Measurements from ENCODE around the gene MAEA. TPM values are rescaled to one million over a fixed set of nuclear protein-coding genes. Genes with fewer than 3 reads are reported as not detected.

The MAEA gene
- total and polyA plus RNA-seq, 4 donors = 20.9 to 33.9 (median 29.8) TPM

GRCh38 chr4:1315836-1316536 is 26.3 kb downstream of the MAEA start:
- WGBS = 92% methylated on average over 27 of the region's 27 CpGs
- H3K36me3 ChIP-seq (ENCODE audit: control insufficient read depth in 4 of 4, insufficient read depth in 3 of 4, low read depth in 1 of 4, low read length in 3 of 4) = peaks cover 11 to 49% (median 30%) of the 10 kb centered on the region in 4 donors

GRCh38 chr4:1316537-1317168 is 27.0 kb downstream of the MAEA start:
- WGBS = 89% methylated on average over 16 of the region's 16 CpGs
- Histone ChIP-seq H3K4me1 (ENCODE audit: control insufficient read depth in 4 of 4, insufficient read depth in 4 of 4, low read length in 3 of 4) (no peaks in the 10 kb centered on the region), H3K36me3 (ENCODE audit: control insufficient read depth in 4 of 4, insufficient read depth in 3 of 4, low read depth in 1 of 4, low read length in 3 of 4) (peaks cover 11 to 49% (median 30%) of the 10 kb centered on the region in 4 donors), H3K9ac (ENCODE audit: low read depth in 1 of 2, low read length in 2 of 2) (no peak overlapping the region), H3K27me3 (ENCODE audit: control insufficient read depth in 4 of 4, insufficient read depth in 4 of 4, low read length in 3 of 4) (no peaks in the 10 kb centered on the region), H3K9me3 (ENCODE audit: control insufficient read depth in 4 of 4, low read length in 3 of 4) (no peaks in the 10 kb centered on the region), H3K27ac (ENCODE audit: low read depth in 1 of 2, low read length in 2 of 2) (no peak overlapping the region), H3K4me3 (ENCODE audit: low read depth in 1 of 3, low read length in 3 of 3) (no peak overlapping the region)
- DNase-seq (ENCODE audit: low spot score) = no peak
- TF ChIP-seq ATF3 (IDR thresholded peaks at IDR 0.05) (no peak), HNF4A (conservative IDR thresholded peaks at IDR 0.05) (no peak), RAD21 (IDR thresholded peaks at IDR 0.05) (no peak), MAX (IDR thresholded peaks at IDR 0.05) (no peak), NR2F2 (IDR thresholded peaks at IDR 0.05) (no peak), HNF4G (IDR thresholded peaks at IDR 0.05) (no peak), FOXA1 (IDR thresholded peaks at IDR 0.05) (no peak), REST (IDR thresholded peaks at IDR 0.05) (no peak), FOXA2 (IDR thresholded peaks at IDR 0.05) (no peak), TAF1 (conservative IDR thresholded peaks at IDR 0.05) (no peak), RXRA (IDR thresholded peaks at IDR 0.05) (no peak), GABPA (IDR thresholded peaks at IDR 0.05 in 1 of 2, conservative IDR thresholded peaks at IDR 0.05 in 1 of 2) (no peak), EGR1 (IDR thresholded peaks at IDR 0.05; ENCODE audit: low read depth in 2 of 2) (no peak)

More at GRCh38 chr4:1315836-1316536, 26.3 kb downstream of the MAEA start:
- Histone ChIP-seq H3K4me1 (ENCODE audit: control insufficient read depth in 4 of 4, insufficient read depth in 4 of 4, low read length in 3 of 4) (peaks cover 0 to 2% (median 0%) of the 10 kb centered on the region in 4 donors), H3K27ac (ENCODE audit: low read depth in 1 of 2, low read length in 2 of 2) (no peak overlapping the region), H3K4me3 (ENCODE audit: low read depth in 1 of 3, low read length in 3 of 3) (no peak overlapping the region), H3K9me3 (ENCODE audit: control insufficient read depth in 4 of 4, low read length in 3 of 4) (no peaks in the 10 kb centered on the region), H3K27me3 (ENCODE audit: control insufficient read depth in 4 of 4, insufficient read depth in 4 of 4, low read length in 3 of 4) (no peaks in the 10 kb centered on the region), H3K9ac (ENCODE audit: low read depth in 1 of 2, low read length in 2 of 2) (no peak overlapping the region)
- TF ChIP-seq FOXA2 (IDR thresholded peaks at IDR 0.05) (no peak), SP1 (IDR thresholded peaks at IDR 0.05) (no peak), MAX (IDR thresholded peaks at IDR 0.05) (no peak), ZBTB33 (IDR thresholded peaks at IDR 0.05) (no peak), EGR1 (IDR thresholded peaks at IDR 0.05; ENCODE audit: low read depth in 2 of 2) (no peak), GABPA (IDR thresholded peaks at IDR 0.05 in 1 of 2, conservative IDR thresholded peaks at IDR 0.05 in 1 of 2) (no peak), TAF1 (conservative IDR thresholded peaks at IDR 0.05) (no peak), HNF4G (IDR thresholded peaks at IDR 0.05) (no peak), CTCF (IDR thresholded peaks at IDR 0.05; ENCODE audit: low read depth, low read length, missing input control) (no peak)
- DNase-seq (ENCODE audit: low spot score) = no peak

All from liver (tissue), 9 donors.